ENCODE measurements around the gene RNF130.

RNF130 gene

DNA sequence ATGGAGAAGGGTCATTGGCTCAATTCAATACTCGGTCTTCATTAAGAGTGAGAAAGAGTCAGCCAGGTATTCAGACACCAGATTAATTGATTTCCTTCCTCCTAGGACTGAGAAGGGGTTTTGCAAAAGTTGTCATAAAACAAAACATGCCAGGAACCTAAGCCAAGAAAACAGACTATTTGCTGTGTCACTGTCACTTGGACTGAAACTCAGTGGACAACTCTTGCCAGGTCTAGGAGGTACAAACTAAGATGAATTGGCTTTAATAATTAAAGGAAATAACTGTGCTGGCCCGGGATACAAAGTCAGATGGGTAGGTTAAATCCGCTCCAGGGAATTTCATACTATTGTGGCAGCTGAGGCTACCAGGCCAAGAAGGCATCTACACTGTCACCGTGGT lies 92.8 kb downstream of the RNF130 start:
- no peak overlapping the region for H3K4me3 ChIP-seq (IDR thresholded peaks at IDR 0.05; ENCODE audit: insufficient read depth, low read depth, low read length)
- no peak overlapping the region for H3K4me2 ChIP-seq
- no peak overlapping the region for H3K9ac ChIP-seq
- H3K27me3 ChIP-seq (ENCODE audit: insufficient read depth, low read depth), result no peaks in the 10 kb centered on the region
- TF ChIP-seq, protein P1, sequence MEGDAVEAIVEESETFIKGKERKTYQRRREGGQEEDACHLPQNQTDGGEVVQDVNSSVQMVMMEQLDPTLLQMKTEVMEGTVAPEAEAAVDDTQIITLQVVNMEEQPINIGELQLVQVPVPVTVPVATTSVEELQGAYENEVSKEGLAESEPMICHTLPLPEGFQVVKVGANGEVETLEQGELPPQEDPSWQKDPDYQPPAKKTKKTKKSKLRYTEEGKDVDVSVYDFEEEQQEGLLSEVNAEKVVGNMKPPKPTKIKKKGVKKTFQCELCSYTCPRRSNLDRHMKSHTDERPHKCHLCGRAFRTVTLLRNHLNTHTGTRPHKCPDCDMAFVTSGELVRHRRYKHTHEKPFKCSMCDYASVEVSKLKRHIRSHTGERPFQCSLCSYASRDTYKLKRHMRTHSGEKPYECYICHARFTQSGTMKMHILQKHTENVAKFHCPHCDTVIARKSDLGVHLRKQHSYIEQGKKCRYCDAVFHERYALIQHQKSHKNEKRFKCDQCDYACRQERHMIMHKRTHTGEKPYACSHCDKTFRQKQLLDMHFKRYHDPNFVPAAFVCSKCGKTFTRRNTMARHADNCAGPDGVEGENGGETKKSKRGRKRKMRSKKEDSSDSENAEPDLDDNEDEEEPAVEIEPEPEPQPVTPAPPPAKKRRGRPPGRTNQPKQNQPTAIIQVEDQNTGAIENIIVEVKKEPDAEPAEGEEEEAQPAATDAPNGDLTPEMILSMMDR (conservative IDR thresholded peaks at IDR 0.05; ENCODE audit: low read depth, low read length), result no peak
- H3K36me3 ChIP-seq (ENCODE audit: insufficient read depth), result no peaks in the 10 kb centered on the region
- H3K79me2 ChIP-seq (ENCODE audit: insufficient read depth, low read depth), result no peaks in the 10 kb centered on the region
- H4K20me1 ChIP-seq (ENCODE audit: insufficient read depth), result no peaks in the 10 kb centered on the region
- H3K27ac ChIP-seq, result no peak overlapping the region
- no peak overlapping the region for H2AFZ ChIP-seq (ENCODE audit: low read depth)
- H3K4me1 ChIP-seq (ENCODE audit: low read depth, poor library complexity, severe bottlenecking), result no peaks in the 10 kb centered on the region

DNA sequence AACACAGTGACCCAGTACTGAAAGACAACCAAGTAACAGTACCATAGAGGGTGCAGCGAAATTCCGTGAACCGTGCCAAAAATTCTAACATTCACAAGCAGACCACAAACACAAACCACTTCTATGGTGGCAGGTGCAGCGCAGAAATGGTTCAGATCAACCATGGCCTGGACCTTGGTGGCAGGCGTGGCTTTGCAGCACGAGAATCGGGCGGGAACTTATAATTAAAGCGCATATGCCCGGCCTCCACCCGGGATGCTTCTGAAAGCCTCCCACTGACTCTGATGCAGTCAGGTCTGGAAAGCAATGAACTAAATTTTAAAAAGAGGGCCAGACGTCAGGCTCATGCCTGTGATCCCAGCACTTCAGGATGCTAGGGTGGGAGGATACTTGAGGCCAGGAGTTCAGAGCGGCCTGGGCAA lies 95.8 kb downstream of the RNF130 start:
- TF ChIP-seq, protein P1 (conservative IDR thresholded peaks at IDR 0.05; ENCODE audit: low read depth, low read length), result no peak
- H3K27ac ChIP-seq, result no peak overlapping the region
- H2AFZ ChIP-seq (ENCODE audit: low read depth), result no peak overlapping the region
- no peak overlapping the region for H3K4me2 ChIP-seq
- H3K27me3 ChIP-seq (ENCODE audit: insufficient read depth, low read depth), result no peaks in the 10 kb centered on the region
- H4K20me1 ChIP-seq (ENCODE audit: insufficient read depth), result no peaks in the 10 kb centered on the region
- H3K4me3 ChIP-seq (IDR thresholded peaks at IDR 0.05; ENCODE audit: insufficient read depth, low read depth, low read length), result no peak overlapping the region
- H3K36me3 ChIP-seq (ENCODE audit: insufficient read depth), result no peaks in the 10 kb centered on the region
- no peaks in the 10 kb centered on the region for H3K4me1 ChIP-seq (ENCODE audit: low read depth, poor library complexity, severe bottlenecking)
- H3K79me2 ChIP-seq (ENCODE audit: insufficient read depth, low read depth), result no peaks in the 10 kb centered on the region
- H3K9ac ChIP-seq, result no peak overlapping the region

DNA sequence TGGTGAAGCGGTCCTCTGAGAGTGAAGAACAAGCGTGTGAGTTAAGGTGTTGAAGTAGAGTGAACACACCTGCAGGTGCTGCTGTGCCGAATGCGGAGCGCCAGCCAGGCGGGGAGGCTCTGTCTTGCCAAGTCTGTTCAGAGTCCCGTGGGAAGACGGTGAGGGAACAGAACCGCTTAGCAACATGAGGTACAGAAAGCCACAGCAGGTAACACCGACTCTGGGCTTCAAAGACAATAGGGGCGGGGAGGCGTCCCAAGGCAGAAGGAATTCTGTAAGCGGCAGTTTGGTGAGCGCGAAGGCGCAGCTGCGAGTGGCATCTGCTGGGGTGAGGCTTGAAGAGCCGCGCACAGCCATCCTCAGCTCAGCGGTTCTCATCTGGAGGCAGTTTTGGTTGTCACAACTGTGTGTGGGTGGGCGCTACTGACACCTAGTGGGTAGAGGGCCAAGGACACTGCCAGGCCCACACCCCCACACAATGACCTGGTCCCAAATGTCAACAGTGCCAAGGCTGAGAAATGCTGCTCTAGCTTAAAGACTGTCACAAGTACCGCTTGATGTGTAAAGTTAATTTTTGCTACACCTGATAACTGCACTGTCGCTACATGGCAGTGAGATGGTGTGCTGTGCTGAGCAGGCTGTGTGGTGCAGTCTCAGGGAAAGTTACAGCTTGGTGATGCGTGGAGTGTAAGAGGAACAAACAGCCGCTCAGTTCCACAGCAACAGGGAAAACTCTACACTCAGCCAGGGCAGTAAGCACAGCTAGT lies 96.4 kb downstream of the RNF130 start:
- Histone ChIP-seq H3K79me2 (ENCODE audit: insufficient read depth, low read depth) (no peaks in the 10 kb centered on the region), H4K20me1 (ENCODE audit: insufficient read depth) (no peaks in the 10 kb centered on the region), H2AFZ (ENCODE audit: low read depth) (no peak overlapping the region), H3K4me2 (no peak overlapping the region), H3K4me3 (IDR thresholded peaks at IDR 0.05; ENCODE audit: insufficient read depth, low read depth, low read length) (no peak overlapping the region), H3K36me3 (ENCODE audit: insufficient read depth) (no peaks in the 10 kb centered on the region), H3K9ac (no peak overlapping the region), H3K4me1 (ENCODE audit: low read depth, poor library complexity, severe bottlenecking) (no peaks in the 10 kb centered on the region), H3K27ac (no peak overlapping the region), H3K27me3 (ENCODE audit: insufficient read depth, low read depth) (no peaks in the 10 kb centered on the region)
- TF ChIP-seq, protein P1 (conservative IDR thresholded peaks at IDR 0.05; ENCODE audit: low read depth, low read length), result no peak

DNA sequence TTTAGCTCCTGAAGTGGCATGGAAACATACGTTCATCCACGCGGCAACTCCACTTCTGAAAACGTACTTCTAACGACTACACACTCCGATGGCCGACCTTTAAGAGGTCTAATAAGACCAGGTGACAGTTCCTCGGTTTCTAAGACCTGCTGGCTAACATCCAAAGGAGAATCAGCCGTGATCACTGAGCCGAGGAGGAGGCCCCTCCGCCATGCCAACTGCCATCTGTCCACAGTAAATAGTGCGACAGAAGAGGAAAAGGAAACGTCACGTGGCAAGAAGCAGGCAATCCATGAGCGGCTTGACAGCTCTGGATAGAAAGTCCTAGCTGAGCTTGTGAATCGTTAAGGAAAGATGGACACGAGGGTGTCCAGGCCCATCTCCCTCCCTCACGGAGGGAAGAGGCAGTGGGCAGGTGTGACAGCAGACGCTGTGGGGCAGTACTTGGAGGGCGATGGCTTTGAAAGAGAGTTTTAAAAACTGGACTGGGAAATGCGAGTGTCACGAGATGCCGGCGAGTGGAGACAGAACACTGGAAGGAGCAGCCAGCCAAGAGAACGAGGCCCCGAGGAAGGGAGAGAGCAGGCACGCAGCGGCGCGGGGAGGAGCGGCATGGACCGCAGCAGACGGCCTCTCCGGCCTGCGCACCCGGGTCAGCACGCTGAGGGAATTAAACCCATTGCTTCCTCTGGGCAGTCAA lies 97.2 kb downstream of the RNF130 start:
- Histone ChIP-seq H3K9ac (no peak overlapping the region), H3K4me3 (IDR thresholded peaks at IDR 0.05; ENCODE audit: insufficient read depth, low read depth, low read length) (no peak overlapping the region), H3K27me3 (ENCODE audit: insufficient read depth, low read depth) (no peaks in the 10 kb centered on the region), H3K36me3 (ENCODE audit: insufficient read depth) (no peaks in the 10 kb centered on the region), H3K79me2 (ENCODE audit: insufficient read depth, low read depth) (no peaks in the 10 kb centered on the region), H3K27ac (no peak overlapping the region), H3K4me1 (ENCODE audit: low read depth, poor library complexity, severe bottlenecking) (no peaks in the 10 kb centered on the region), H2AFZ (ENCODE audit: low read depth) (no peak overlapping the region), H4K20me1 (ENCODE audit: insufficient read depth) (no peaks in the 10 kb centered on the region), H3K4me2 (no peak overlapping the region)
- TF ChIP-seq, protein P1 (conservative IDR thresholded peaks at IDR 0.05; ENCODE audit: low read depth, low read length), result no peak

Measured in KMS-11 (cell line).